ENCODE data around the gene SALL4. TPM values are rescaled to one million over a fixed set of nuclear protein-coding genes. Genes with fewer than 3 reads are reported as not detected.
"Not testable (repeated sequence)": the region's sequence is repeated elsewhere in the genome, so short reads cannot be mapped to it uniquely, and the experiment has no call there.

The SALL4 gene
- not detected for total RNA-seq
- long read RNA-seq, result 0 reads

- ATAC-seq, result no peak
- no peak for DNase-seq
- intact Hi-C loops (cut with micrococcal nuclease), result no loop called here
Observed at GRCh38 chr20:51802170-51802751, at the start of gene SALL4. SALL4 (minus strand) TSS chr20:51802521; CDS start chr20:51802408, 113 bp downstream.

GRCh38 chr20:51848346-51848745, 46.0 kb upstream of the SALL4 start:
- DNase-seq (no peak), ATAC-seq (no peak)
- intact Hi-C loops (cut with micrococcal nuclease), result no loop called here

- ATAC-seq (no peak), DNase-seq (no peak)
- intact Hi-C loops (cut with micrococcal nuclease), result no loop called here
Observed at GRCh38 chr20:51840865-51841264, 38.5 kb upstream of the SALL4 start.

GRCh38 chr20:51837876-51838420, 35.6 kb upstream of the SALL4 start:
- ATAC-seq, result no peak
- intact Hi-C loops (cut with micrococcal nuclease), result no loop called here
- DNase-seq, result no peak

- ATAC-seq, result no peak
Observed at GRCh38 chr20:51837436-51837835, 35.1 kb upstream of the SALL4 start.

GRCh38 chr20:51833326-51833725, 31.0 kb upstream of the SALL4 start:
- intact Hi-C loops (cut with micrococcal nuclease), result no loop called here
- no peak for DNase-seq
- no peak for ATAC-seq

More at GRCh38 chr20:51837436-51837835, 35.1 kb upstream of the SALL4 start:
- intact Hi-C loops (cut with micrococcal nuclease), result no loop called here
- DNase-seq, result no peak

- DNase-seq, result no peak
- intact Hi-C loops (cut with micrococcal nuclease), result no loop called here
- no peak for ATAC-seq
Observed at GRCh38 chr20:51832276-51832675, 30.0 kb upstream of the SALL4 start.

GRCh38 chr20:51831866-51832265, 29.5 kb upstream of the SALL4 start:
- intact Hi-C loops (cut with micrococcal nuclease), result no loop called here
- ATAC-seq, result no peak

GRCh38 chr20:51830538-51830937, 28.2 kb upstream of the SALL4 start:
- ATAC-seq (no peak), DNase-seq (no peak)
- intact Hi-C loops (cut with micrococcal nuclease), result no loop called here

More at GRCh38 chr20:51831866-51832265, 29.5 kb upstream of the SALL4 start:
- no peak for DNase-seq

- ATAC-seq (no peak), DNase-seq (no peak)
- intact Hi-C loops (cut with micrococcal nuclease), result no loop called here
Observed at GRCh38 chr20:51828762-51829161, 26.4 kb upstream of the SALL4 start.

- ATAC-seq (no peak), DNase-seq (no peak)
- intact Hi-C loops (cut with micrococcal nuclease), result no loop called here
Observed at GRCh38 chr20:51826372-51826771, 24.1 kb upstream of the SALL4 start.

- no peak for DNase-seq
- ATAC-seq, result no peak
- intact Hi-C loops (cut with micrococcal nuclease), result no loop called here
Observed at GRCh38 chr20:51818479-51819008, 16.2 kb upstream of the SALL4 start.

- intact Hi-C loops (cut with micrococcal nuclease); ATAC-seq; DNase-seq: not testable (repeated sequence)
Observed at GRCh38 chr20:51816856-51817255, 14.5 kb upstream of the SALL4 start.

- no peak for ATAC-seq
- DNase-seq, result no peak
- intact Hi-C loops (cut with micrococcal nuclease), result no loop called here
Observed at GRCh38 chr20:51815383-51816076, 13.2 kb upstream of the SALL4 start.

GRCh38 chr20:51812861-51813260, 10.5 kb upstream of the SALL4 start:
- ATAC-seq (no peak), DNase-seq (no peak)
- intact Hi-C loops (cut with micrococcal nuclease), result no loop called here

- no peak for DNase-seq
- no peak for ATAC-seq
- intact Hi-C loops (cut with micrococcal nuclease), result no loop called here
Observed at GRCh38 chr20:51811514-51812128, 9.3 kb upstream of the SALL4 start.

- intact Hi-C loops (cut with micrococcal nuclease), result no loop called here
- DNase-seq (no peak), ATAC-seq (no peak)
Observed at GRCh38 chr20:51811042-51811355, 8.7 kb upstream of the SALL4 start.

GRCh38 chr20:51810155-51811041, 8.1 kb upstream of the SALL4 start:
- intact Hi-C loops (cut with micrococcal nuclease), result no loop called here
- ATAC-seq (no peak), DNase-seq (no peak)

GRCh38 chr20:51807720-51808250, 5.5 kb upstream of the SALL4 start:
- ATAC-seq (no peak), DNase-seq (no peak)
- intact Hi-C loops (cut with micrococcal nuclease), result no loop called here

All from left ventricle myocardium superior (tissue), 1 donor.